Activated CD4-positive, alpha-beta T cell treated with anti-CD3 and anti-CD28 coated beads for 48 hours (primary cell): Measurements from ENCODE around the gene DGKZ.
"Not testable (repeated sequence)": the region's sequence is repeated elsewhere in the genome, so short reads cannot be mapped to it uniquely, and the experiment has no call there.

Source experiments
- DNase-seq: peaks from one replicate; pipeline ENCODE4 v3.0.0-alpha.2; 2020

Gene DGKZ

DNA sequence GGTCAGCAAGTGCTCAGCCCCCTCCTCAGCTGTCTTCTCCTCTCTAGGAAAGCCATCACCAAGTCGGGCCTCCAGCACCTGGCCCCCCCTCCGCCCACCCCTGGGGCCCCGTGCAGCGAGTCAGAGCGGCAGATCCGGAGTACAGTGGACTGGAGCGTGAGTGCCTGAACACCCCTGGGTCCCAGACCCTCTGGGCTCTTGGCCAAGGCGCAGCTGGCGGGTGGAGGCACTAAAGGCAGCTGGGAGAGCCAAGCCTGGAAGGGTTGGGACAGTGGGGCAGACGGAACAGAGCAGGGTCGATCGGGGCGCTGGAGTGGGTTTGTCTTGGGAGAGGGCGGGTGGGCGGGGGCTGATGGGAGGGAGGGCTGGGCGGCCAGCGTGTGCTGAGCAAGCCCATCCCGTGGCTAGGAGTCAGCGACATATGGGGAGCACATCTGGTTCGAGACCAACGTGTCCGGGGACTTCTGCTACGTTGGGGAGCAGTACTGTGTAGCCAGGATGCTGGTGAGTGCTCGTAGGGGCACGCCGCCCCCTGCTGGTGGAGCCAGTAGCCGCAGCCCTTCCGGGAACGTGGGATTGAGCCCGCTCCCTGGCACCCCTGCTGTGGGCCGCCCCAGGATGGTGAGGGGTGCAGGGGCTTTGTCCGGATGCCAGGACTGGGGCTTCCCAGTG, 20.1 kb downstream of the DGKZ start:
- peak; percentile 82 for DNase-seq

DNA sequence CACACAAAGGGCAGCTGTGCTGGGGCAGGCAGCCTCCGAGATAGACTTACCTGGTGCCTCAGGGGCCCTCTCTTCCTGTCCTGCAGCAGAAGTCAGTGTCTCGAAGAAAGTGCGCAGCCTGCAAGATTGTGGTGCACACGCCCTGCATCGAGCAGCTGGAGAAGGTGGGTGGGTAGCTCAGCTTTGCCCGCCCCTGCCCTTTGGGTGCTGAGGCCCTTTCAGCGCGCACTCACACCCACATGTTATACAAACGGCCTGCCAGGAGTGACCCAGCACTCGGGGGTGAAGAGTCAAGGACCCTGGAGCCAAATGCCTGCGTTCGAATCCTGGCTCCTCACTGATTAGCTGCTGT, 20.6 kb downstream of the DGKZ start:
- no peak for DNase-seq

DNA sequence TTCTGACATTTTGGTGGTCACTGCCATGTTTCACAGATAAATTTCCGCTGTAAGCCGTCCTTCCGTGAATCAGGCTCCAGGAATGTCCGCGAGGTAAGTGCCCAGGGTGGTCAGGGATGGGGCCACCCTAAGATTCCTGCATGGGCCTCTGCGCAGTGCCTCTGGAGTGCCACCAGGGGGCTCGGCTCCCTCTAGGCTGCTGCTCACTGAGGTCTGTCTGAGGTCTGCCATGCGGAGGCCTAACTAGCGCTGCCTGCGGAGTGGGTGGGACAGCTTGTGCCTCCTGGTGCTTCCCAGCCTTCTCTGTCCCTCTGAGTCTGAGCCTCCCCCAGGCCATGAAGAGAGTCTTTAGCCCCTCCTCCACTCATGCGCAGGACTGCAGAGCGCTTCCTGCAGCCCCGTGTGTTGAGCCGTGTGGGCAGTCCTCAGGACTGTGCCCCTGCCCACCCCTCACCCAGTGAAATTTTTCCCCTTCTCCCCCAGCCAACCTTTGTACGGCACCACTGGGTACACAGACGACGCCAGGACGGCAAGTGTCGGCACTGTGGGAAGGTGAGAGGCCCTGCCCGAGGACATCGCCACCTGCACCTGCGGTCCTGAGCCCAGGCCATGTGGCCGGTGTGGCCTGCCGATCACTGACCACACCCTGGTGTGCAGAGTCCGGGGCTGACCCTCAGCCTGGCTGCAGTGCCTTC, 22.3 kb downstream of the DGKZ start:
- peak; percentile 75 for DNase-seq

DNA sequence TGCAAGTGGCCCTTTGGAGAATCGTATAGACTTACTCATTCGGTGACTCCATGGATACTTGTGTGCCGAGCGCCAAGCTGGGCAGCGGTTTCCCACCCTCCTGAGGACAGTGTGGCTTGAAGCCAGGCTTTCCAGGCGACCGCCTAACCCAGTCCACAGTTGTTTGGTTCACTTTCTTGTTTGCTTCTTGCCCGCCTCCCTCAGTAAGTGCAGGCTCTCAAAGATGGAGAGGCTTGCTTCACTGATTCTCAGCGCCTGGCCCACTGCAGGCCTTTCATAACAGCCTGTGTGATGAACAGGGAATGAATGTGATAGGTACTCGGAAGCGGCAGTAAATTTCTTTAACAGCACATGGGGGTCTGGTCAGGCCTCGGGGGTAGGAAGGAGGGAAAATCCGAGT, 23.0 kb downstream of the DGKZ start:
- DNase-seq = no peak

DNA sequence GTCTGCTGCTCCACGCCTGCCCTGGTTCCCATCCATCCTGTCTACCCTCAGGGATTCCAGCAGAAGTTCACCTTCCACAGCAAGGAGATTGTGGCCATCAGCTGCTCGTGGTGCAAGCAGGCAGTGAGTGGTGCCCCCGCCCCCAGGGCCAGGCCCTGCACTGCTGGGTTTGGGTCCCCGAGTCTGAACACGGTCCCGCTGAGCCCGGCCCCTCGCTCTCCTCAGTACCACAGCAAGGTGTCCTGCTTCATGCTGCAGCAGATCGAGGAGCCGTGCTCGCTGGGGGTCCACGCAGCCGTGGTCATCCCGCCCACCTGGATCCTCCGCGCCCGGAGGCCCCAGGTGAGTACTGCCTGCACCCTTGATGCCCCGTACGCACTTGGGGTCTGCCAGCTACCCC, 24.0 kb downstream of the DGKZ start:
- DNase-seq = not testable (repeated sequence)

DNA sequence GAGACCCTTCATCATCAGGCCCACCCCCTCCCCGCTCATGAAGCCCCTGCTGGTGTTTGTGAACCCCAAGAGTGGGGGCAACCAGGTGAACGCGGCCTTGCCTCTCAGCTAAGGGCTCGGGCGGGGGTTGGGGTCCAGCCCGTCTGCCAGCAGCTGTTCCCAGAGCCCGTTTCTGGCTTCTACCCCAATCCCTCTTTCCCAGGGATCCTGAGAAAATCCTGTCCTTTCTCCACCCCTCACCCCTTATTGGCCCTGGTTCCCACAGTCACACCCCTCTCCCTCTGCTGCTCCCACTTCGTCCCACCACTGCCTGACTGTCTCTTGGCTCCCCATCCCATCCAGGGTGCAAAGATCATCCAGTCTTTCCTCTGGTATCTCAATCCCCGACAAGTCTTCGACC, 24.8 kb downstream of the DGKZ start:
- DNase-seq = no peak

DNA sequence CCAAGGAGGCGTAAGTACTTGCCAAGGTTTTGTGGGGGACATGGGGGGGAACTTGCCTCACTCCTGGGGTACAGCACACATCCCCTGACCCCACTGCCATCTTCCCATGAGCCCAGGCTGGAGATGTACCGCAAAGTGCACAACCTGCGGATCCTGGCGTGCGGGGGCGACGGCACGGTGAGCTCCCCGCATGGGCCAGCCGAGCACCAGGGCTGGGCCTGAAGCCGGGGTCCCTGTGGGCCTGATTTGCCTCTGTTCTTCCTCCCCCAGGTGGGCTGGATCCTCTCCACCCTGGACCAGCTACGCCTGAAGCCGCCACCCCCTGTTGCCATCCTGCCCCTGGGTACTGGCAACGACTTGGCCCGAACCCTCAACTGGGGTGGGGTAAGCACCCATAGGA, 25.2 kb downstream of the DGKZ start:
- DNase-seq = not testable (repeated sequence)

DNA sequence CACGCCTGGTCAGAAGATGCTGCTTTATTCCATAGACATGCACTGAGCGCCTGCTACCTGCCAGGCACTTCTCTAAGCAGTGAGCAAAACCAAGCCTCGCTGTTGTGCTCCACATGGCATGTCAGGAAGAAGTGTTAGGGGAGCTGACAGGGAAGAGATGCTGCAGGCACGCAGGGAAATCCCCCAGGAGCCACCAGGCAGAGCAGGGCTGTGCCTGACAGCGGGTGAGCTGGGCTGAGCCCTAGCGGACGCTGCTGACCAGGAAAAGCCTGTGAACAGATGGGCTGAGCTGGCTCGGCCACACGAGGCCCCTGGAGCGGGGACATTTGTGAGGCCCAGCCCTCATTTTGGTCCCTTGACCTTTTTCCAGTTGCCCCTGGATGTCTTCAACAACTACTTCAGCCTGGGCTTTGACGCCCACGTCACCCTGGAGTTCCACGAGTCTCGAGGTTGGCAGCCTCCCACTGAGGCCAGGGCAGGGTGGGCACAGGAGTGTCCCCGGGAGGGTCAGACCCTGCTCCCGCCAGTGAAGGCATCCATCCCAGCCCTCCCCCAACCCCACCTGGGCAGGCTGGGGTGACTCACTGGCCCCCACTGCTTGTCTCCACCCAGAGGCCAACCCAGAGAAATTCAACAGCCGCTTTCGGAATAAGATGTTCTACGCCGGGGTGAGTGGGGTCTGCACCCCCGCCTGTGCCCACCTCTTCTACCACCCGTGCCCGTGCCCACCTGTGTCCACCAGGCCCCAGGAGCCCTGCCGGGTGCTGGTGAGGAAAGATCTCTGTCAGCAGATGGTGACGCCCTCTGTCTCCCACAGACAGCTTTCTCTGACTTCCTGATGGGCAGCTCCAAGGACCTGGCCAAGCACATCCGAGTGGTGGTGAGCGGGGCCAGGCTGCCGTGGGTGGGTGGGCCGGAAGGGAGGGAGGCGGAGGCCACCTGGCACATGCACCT, 26.8 kb downstream of the DGKZ start:
- DNase-seq = no peak

DNA sequence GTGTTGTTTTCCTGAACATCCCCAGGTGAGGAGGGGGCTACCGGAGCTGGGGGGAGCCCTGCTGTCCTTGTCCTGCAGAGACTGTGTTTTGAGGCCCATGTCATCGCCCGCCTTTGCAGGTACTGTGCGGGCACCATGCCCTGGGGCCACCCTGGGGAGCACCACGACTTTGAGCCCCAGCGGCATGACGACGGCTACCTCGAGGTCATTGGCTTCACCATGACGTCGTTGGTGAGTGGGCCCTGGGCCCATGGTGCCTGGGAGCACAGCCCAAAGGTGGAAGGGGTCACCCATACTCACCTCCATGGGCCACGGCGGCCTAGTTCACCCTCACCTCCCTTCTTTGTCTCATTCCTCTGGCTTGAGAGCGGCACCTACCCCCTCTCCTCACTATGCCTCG, 27.6 kb downstream of the DGKZ start:
- DNase-seq = no peak

DNA sequence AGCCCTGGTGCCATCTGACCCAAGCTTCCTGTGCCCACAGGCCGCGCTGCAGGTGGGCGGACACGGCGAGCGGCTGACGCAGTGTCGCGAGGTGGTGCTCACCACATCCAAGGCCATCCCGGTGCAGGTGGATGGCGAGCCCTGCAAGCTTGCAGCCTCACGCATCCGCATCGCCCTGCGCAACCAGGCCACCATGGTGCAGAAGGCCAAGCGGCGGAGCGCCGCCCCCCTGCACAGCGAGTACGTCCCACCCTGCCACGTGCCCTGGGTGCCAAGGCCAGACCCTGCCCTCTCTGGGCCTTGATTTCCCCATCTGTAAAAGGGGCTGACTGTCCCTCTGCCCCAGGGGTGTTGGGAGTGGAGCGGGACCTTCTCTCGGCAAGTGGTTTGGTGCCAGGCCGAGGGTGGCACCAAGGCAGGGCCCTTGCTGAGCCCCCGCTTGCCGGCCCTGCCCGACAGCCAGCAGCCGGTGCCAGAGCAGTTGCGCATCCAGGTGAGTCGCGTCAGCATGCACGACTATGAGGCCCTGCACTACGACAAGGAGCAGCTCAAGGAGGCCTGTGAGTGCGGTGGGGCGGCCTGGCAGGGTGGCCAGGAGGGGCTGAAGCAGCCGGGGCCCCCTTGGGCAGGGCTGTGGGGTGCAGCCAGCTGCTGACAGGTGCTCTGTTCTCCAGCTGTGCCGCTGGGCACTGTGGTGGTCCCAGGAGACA, 28.3 kb downstream of the DGKZ start:
- no peak for DNase-seq

DNA sequence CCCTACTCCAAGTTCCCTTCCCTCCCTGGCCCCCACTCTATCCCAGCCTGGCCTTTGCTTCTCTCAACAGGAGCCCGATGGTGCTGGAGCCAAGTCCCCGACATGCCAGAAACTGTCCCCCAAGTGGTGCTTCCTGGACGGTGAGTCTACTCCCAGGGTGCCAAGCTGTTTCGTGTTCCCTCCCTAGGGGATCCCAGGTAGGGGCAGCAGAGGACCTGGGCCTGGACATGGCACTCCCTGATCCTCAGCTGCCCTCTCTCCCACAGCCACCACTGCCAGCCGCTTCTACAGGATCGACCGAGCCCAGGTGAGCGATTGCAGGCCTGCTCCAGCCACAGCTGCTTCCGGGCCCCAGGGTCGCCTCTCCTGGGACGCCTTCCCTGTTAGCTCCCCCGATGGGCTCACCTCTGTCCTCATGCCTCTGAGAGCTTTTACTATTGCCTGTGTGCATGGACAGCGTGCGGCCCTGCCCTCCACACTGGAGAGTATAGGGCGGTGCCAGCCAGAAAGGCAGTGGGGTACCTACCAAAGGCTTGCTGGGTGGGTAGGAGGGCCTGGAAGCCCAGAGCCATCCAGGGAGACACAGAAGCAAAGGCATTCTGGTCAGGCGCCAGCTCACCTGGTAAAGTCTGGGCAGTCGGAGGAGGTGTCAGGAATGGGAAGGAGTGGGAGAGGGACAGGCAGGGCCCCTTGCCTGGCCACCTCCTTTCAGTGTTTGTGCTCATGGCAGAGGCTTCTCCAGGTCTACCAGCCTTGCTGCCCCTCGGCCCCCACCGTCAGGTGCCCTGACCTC, 29.2 kb downstream of the DGKZ start:
- DNase-seq = no peak

DNA sequence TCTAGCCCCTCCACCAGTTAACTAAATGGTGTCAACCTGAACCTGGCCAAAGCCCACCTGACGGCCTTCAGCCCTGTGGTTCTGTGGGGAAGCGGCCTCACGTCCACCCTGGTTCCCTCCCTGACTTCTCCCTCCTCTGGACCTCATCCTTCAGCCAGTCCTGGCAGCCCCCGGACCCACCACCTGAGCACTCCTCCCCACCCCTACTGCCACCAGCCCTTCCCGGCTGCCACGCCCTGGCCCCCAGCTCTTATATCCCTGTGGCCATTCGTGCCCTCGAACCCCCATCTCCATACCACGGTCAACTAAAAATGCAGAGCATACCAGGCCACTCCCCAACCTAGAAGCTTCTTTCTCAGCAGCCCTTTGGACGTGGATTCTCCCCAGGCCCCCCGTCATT, 30.0 kb downstream of the DGKZ start:
- DNase-seq = no peak

DNA sequence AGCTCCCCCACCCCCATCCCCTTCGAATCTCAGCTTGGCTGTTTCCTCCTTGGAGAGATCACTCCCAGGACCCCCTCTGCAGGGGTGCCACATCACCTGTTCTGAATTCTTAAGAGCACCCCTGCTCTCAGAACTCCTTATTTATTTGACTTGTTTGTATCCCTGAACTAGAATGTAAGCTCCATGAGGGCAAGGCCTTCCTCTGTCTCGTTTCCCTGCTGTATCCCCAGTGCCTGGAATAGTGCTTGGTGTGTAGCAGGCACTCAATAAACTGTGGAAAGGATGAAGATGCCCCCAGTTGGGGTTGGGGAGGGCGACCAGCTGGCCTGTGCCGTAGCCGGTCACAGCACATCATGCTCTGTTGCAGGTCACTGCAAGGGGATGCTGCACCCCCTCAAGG, 30.6 kb downstream of the DGKZ start:
- DNase-seq = no peak

DNA sequence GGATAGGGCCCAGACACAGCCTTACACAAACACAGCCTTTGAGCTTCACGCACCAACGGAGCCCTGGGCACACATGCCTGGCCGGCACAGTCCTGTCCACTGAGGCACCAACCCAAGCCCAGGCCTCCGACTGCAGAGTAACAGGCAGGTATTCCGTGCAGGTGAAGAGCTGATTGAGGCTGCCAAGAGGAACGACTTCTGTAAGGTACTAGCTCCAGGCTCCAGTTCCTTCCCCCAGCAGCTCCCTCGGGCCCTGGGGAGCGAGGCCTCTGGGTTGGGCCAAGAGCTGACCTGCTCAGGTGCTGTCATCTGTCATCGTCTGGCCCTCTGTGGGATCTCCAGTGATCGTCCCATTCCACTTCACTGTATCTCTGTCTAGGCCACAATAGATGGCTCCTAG, 31.0 kb downstream of the DGKZ start:
- no peak for DNase-seq

DNA sequence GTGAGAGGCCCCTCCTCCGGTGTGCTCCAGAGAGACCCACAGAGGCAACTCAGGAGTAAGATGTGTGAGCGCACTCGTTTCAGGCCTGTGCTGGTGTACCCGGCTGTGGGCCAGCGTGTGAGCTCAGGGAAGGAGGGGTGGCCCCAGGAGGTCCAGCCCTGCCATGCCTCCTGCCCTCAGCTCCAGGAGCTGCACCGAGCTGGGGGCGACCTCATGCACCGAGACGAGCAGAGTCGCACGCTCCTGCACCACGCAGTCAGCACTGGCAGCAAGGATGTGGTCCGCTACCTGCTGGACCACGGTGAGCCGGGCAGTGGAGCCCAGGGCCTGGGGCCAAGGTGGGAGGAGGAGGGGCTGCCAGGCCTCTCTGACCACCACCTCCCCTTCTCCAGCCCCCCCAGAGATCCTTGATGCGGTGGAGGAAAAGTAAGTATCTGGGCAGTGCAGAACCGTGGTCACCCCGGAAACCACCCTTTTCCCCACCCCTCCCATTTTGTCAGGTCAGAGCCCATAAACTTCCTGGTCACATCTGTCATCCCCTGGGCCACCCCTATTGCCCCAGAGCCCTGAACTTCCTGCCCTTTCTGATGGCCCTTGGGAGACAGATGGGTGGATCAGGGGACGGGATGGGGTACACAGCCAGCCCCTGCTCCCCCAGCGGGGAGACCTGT, 31.7 kb downstream of the DGKZ start:
- no peak for DNase-seq

DNA sequence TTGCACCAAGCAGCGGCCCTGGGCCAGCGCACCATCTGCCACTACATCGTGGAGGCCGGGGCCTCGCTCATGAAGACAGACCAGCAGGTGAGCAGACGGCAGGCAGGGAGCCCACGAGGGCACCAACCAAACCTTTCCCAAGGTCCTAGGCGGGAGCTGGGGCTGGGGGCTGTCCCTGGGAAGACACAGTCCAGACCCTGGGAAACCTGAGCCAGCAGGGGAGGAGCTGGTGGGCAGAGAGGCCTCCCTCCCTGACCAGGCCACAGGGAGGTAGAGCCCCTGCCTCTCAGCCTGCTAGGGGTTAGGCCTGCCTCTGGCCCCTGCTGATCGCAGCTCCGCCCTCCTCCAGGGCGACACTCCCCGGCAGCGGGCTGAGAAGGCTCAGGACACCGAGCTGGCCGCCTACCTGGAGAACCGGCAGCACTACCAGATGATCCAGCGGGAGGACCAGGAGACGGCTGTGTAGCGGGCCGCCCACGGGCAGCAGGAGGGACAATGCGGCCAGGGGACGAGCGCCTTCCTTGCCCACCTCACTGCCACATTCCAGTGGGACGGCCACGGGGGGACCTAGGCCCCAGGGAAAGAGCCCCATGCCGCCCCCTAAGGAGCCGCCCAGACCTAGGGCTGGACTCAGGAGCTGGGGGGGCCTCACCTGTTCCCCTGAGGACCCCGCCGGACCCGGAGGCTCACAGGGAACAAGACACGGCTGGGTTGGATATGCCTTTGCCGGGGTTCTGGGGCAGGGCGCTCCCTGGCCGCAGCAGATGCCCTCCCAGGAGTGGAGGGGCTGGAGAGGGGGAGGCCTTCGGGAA, 32.4 kb downstream of the DGKZ start:
- DNase-seq = not testable (repeated sequence)

DNA sequence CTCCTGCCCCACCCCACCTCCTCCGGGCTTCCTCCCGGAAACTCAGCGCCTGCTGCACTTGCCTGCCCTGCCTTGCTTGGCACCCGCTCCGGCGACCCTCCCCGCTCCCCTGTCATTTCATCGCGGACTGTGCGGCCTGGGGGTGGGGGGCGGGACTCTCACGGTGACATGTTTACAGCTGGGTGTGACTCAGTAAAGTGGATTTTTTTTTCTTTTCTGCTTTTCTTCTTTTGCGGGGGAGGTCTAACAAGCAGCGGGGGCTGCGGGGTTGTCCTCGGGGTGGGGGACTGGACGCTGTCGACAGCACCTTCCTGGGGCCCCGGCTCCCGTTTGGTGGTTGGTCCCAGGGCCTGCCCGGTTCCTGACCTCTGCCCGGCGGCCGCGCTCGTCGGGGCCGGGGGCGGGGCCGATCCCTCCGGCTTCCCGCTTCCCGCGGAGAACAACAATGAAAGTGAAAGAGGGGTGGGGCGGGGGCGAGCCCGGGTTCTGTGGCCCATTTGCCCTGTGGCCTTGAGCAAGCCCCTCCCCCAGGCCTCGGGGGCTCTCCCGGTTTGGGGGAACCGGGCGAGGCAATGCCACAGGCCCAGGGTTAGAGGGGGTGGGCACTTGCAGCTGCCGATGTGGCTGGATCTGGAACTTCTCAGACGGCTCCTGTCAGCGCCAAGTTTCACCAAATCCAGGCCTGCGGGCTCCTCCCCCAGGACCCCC, 33.2 kb downstream of the DGKZ start:
- peak; percentile 78 for DNase-seq

DNA sequence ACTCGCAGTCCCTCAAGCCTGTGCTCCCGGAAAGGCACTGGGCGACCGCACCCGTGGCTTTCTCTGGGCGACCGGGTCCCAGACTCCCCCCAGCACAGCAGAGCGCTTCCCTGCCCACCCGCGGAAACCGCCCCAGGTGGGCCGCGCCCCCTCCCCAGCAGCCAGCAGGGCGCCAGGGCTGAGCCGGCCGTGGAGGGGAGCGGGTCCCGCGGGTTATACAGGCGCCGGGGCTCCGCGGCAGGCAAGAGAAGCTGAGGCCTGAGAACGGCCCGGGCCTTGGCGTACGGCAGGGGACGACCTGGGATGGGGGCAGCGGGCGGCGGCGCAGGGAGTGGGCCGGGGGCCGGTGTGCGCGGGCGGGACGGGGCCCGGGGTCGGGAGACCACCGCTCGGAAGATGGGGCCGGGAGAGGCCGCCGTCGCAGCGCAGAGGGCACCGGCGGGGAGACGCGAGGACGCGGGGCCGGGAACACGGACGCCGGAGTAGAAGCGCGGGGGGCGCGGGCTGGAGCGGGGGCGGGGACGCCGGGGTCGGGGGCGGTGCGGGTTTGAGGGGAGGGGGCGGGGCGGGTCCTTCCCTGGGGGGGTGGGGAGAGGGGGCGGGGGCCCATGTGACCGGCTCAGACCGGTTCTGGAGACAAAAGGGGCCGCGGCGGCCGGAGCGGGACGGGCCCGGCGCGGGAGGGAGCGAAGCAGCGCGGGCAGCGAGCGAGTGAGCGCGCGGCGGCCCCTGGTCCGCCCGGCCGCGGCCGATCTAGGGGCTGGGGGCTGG, 34.0 kb downstream of the DGKZ start, which contains the start of gene MDK:
Gene MDK (plus strand): TSS at position 622 of the 771 bp plus-strand sequence. CDS start 389 bp downstream, outside the sequence.
- no peak for DNase-seq
